GM12878 (cell line): ENCODE results near the gene CETP. TPM values are rescaled to one million over a fixed set of nuclear protein-coding genes. Genes with fewer than 3 reads are reported as not detected.
A peak's percentile ranks its signal among the peaks of the same experiment; 100 is the strongest.

Experiments used
- ATAC-seq: fragments of 200-7000 bp; cut with Tn5 transposase; 3 replicates; pipeline ENCODE4 v1.9.1; 2020; ENCODE audit warnings: mild to moderate bottlenecking, moderate library complexity
- BruUV-seq: library from RNA; stranded (reverse); fragments of 400-500 nt; replicated peaks from 2 replicates; lab custom pipeline; 2021; lab: Mats Ljungman, UMichigan
- CTCF ChIA-PET: fragments of 300-600 bp; sonication (Branson Sonifier 250); formaldehyde crosslinking; extraction: SDS; loops from one replicate; lab custom pipeline; 2021; ENCODE audit warnings: inconsistent platforms; lab: Yijun Ruan, JAX
- POLR2A ChIA-PET: fragments of 350-600 bp; formaldehyde crosslinking; extraction: SDS; loops from one replicate; lab custom pipeline; 2021; ENCODE audit warnings: inconsistent platforms; lab: Charles Lee
- RAD21 ChIA-PET: fragments of 300-600 bp; sonication (Branson Sonifier 250); formaldehyde crosslinking; loops from one replicate; lab custom pipeline; 2023; ENCODE audit warnings: antibody characterized with exemption; ENCODE audit not compliant: unreplicated experiment; lab: Charles Lee
- SMC1A ChIA-PET: fragments of 300-600 bp; sonication (Branson Sonifier 250); formaldehyde crosslinking; loops from one replicate; lab custom pipeline; 2023; ENCODE audit not compliant: unreplicated experiment, uncharacterized antibody; lab: Charles Lee
- DNase-seq: peaks from one replicate; pipeline ENCODE4 v3.0.0-alpha.2; 2011; ENCODE audit warnings: low read depth, low spot score
- FAIRE-seq: peaks from 3 replicates; lab custom pipeline; 2011; peaks lifted over from hg19 to GRCh38; lab: Jason Lieb, UNC
- H2AFZ ChIP-seq: 2 replicates; pipeline ENCODE4 v1.6.0; 2011; ENCODE audit warnings: low read depth, low read length, control low read depth; ENCODE audit not compliant: control insufficient read depth
- H3K27ac ChIP-seq: 2 replicates; pipeline ENCODE4 v1.5.1; 2011; ENCODE audit warnings: control low read depth; ENCODE audit not compliant: control insufficient read depth, insufficient read depth
- H3K27me3 ChIP-seq, 2 experiments: replicated peaks in 1 of 2; 2 replicates each; pipeline versions ENCODE4 v1.6.0 to v1.6.1; 2011; ENCODE audit warnings: low read length in 1 of 2; ENCODE audit not compliant: control insufficient read depth in 2 of 2, insufficient read depth in 2 of 2
- H3K36me3 ChIP-seq, 2 experiments: 2 replicates each; pipeline ENCODE4 v1.5.1; 2011; ENCODE audit warnings: low read length in 1 of 2; ENCODE audit not compliant: control insufficient read depth in 2 of 2, insufficient read depth in 2 of 2
- H3K4me1 ChIP-seq: 2 replicates; pipeline ENCODE4 v1.6.1; 2011; ENCODE audit warnings: mild to moderate bottlenecking, low read length, moderate library complexity, mixed read lengths; ENCODE audit not compliant: control insufficient read depth, insufficient read depth
- H3K4me2 ChIP-seq: 2 replicates; pipeline ENCODE4 v1.6.0; 2011; ENCODE audit warnings: control low read depth; ENCODE audit not compliant: control insufficient read depth, insufficient read depth
- H3K4me3 ChIP-seq: fragments of 200-600 bp; sonication (generic); 2 replicates; pipeline ENCODE4 v1.5.1; 2016
- H3K79me2 ChIP-seq: 2 replicates; pipeline ENCODE4 v1.6.0; 2011; ENCODE audit warnings: low read length; ENCODE audit not compliant: control insufficient read depth, insufficient read depth
- H3K9ac ChIP-seq: 2 replicates; pipeline ENCODE4 v1.8.0; 2011; ENCODE audit warnings: low read length, control low read depth, mixed read lengths; ENCODE audit not compliant: control insufficient read depth, insufficient read depth
- H3K9me3 ChIP-seq: replicated peaks from 3 replicates; pipeline ENCODE4 v1.5.1; 2011; ENCODE audit warnings: mild to moderate bottlenecking, low read length; ENCODE audit not compliant: control insufficient read depth, insufficient read depth
- H4K20me1 ChIP-seq: 2 replicates; pipeline ENCODE4 v1.6.0; 2011; ENCODE audit not compliant: control insufficient read depth, insufficient read depth
- ESRRA ChIP-seq: IDR thresholded peaks from 2 replicates; pipeline ENCODE4 v1.6.1; 2012; ENCODE audit warnings: mild to moderate bottlenecking, low read length, improper control_type of control experiment
- GATAD2B ChIP-seq: fragments of 450-650 bp; conservative IDR thresholded peaks from 2 replicates; pipeline ENCODE4 v1.6.1; 2017; ENCODE audit warnings: low read depth, mild to moderate bottlenecking, moderate library complexity
- IKZF1 ChIP-seq: fragments of 450-650 bp; conservative IDR thresholded peaks from 2 replicates; pipeline ENCODE4 v1.6.1; 2017; ENCODE audit warnings: antibody characterized with exemption, mild to moderate bottlenecking
- KDM1A ChIP-seq: fragments of 200-600 bp; sonication (generic); IDR thresholded peaks from 2 replicates; pipeline ENCODE4 v1.6.1; 2016; ENCODE audit warnings: borderline replicate concordance
- MLLT1 ChIP-seq: fragments of 450-650 bp; IDR thresholded peaks from 2 replicates; pipeline ENCODE4 v1.6.1; 2016; ENCODE audit warnings: mild to moderate bottlenecking
- NBN ChIP-seq: fragments of 450-650 bp; IDR thresholded peaks from 2 replicates; pipeline ENCODE4 v1.6.1; 2016
- RAD51 ChIP-seq: fragments of 450-650 bp; IDR thresholded peaks from 2 replicates; pipeline ENCODE4 v1.6.1; 2016; ENCODE audit warnings: moderate library complexity, mild to moderate bottlenecking, inconsistent platforms
- RELB ChIP-seq: fragments of 450-650 bp; IDR thresholded peaks from 2 replicates; pipeline ENCODE4 v1.6.1; 2017; ENCODE audit warnings: low read depth, mild to moderate bottlenecking, moderate library complexity
- STAT1 ChIP-seq: fragments of 450-650 bp; conservative IDR thresholded peaks from 2 replicates; pipeline ENCODE4 v1.6.1; 2014; ENCODE audit warnings: antibody characterized with exemption, mild to moderate bottlenecking
- ZBTB33 ChIP-seq: fragments of 450-650 bp; IDR thresholded peaks from 2 replicates; pipeline ENCODE4 v1.6.1; 2017; ENCODE audit warnings: mild to moderate bottlenecking
- ZNF687 ChIP-seq: fragments of 450-650 bp; IDR thresholded peaks from 2 replicates; pipeline ENCODE4 v1.6.1; 2017; ENCODE audit warnings: mild to moderate bottlenecking, moderate library complexity
- ZZZ3 ChIP-seq: IDR thresholded peaks from 2 replicates; pipeline ENCODE4 v1.6.1; 2011; ENCODE audit warnings: low read depth; ENCODE audit not compliant: control insufficient read depth, insufficient read length
- WGBS: methylation state at CpG from one replicate; pipeline ENCODE4 v1.1.6; 2016; ENCODE audit warnings: low lambda C conversion rate; ENCODE audit not compliant: insufficient replicate concordance, insufficient coverage; ENCODE audit errors: missing lambda C conversion rate; 5-methylcytosine and 5-hydroxymethylcytosine counted together
- in situ Hi-C: fragments of 300-500 bp; cut with MboI; formaldehyde crosslinking; loops from 9 replicates; pipeline ENCODE4 v1.14.3; 2018; ENCODE audit warnings: mixed read lengths
- intact Hi-C: fragments of 100-400 bp; cut with micrococcal nuclease; formaldehyde crosslinking; loops from one replicate; pipeline ENCODE4 v1.14.2; 2022; ENCODE audit not compliant: unreplicated experiment
- polyA plus RNA-seq, 11 experiments: library from polyadenylated mRNA; depleted of rRNA in 4 of 11; unstranded in 6 of 11; stranded (reverse) in 5 of 11; fragments of >200 nt; fragmentation: Nextera tagmentation in 4 of 11; fragmentation: Illumina TruSeq in 1 of 11; extraction: Ambion mirVana in 4 of 11; extraction: Trizol in 1 of 11; gene quantifications; 1 replicate in 1 of 11; 2 replicates in 10 of 11; pipeline versions ENCODE4 v1.2.1 to v1.2.3, GENCODE V29; 2011 to 2016; ENCODE audit warnings: inconsistent platforms in 2 of 11, missing spikeins in 2 of 11, low read depth in 1 of 11
- total RNA-seq, 4 experiments: library from RNA; depleted of rRNA in 3 of 4; stranded (reverse); fragments of >200 nt in 3 of 4; fragmentation: Illumina TruSeq in 1 of 4; extraction: Trizol in 1 of 4; gene quantifications; 2 replicates each; pipeline versions ENCODE4 v1.2.1 to v1.2.3, GENCODE V29; 2013 to 2021

CETP gene
- total and polyA plus RNA-seq, 10 of the 15 experiments (the other 5 are each of a cell fraction or from before 2014, with no cell fraction given): 1.2 to 6.4 (median 2.1) TPM

GRCh38 chr16:56984639-56985038, 22.9 kb downstream of the CETP start (continued):
- 0 out of 2 replicates have a peak, but pooled peaks have one; percentile 21 for TF ChIP-seq RELB
- TF ChIP-seq KDM1A: no peak
- no peak; the same call in 1 of the 2 replicates for TF ChIP-seq IKZF1
- TF ChIP-seq, all 136 proteins: peak for 8

GRCh38 chr16:56985288-56985961, 23.7 kb downstream of the CETP start:
- intact Hi-C loops (no loop called here), in situ Hi-C loops (no loop called here)
- ChIA-PET RAD21 (interaction anchor here (5.0 to 22.4 kb wide), 5 partner anchors 16 to 60 kb away, joined by 35 to 473 read pairs (median 75); partner anchors contain the start of gene CETP), POLR2A (interaction anchor here (1.0 to 15.9 kb wide), 7 partner anchors 10 to 68 kb away, joined by 3 to 343 read pairs (median 68); no protein-coding TSS in a partner anchor), CTCF (interaction anchor here (0.6 to 19.4 kb wide), 9 partner anchors 7 to 199 kb away, joined by 3 to 420 read pairs (median 5); partner anchors contain the start of gene CETP), SMC1A (interaction anchor here (2.0 to 31.6 kb wide), 7 partner anchors 8 to 60 kb away, joined by 6 to 604 read pairs (median 60); partner anchors contain the start of gene CETP)
- ATAC-seq: no peak
- Histone ChIP-seq H3K27ac (peak overlapping the region; percentile 54), H3K79me2 (peaks cover 36% of the 10 kb centered on the region), H3K36me3 (no peaks in the 10 kb centered on the region), H3K27me3 (no peaks in the 10 kb centered on the region), H3K9ac (peak overlapping the region; percentile 18; the same call in 1 of the 2 replicates), H4K20me1 (no peaks in the 10 kb centered on the region), H3K4me2 (peak overlapping the region; percentile 51; the same call in 1 of the 2 replicates), H2AFZ (no peak overlapping the region), H3K4me3 (0 out of 2 replicates have a peak overlapping the region, but pooled peaks have one; percentile 79), H3K9me3 (no peaks in the 10 kb centered on the region), H3K4me1 (peaks cover 51% of the 10 kb centered on the region)
- DNase-seq: no peak
- BruUV-seq: no TSS peak
- no peak for FAIRE-seq
- WGBS: 83% methylated on average over 7 of the region's 7 CpGs
- 0 out of 2 replicates have a peak, but pooled peaks have one; percentile 24 for TF ChIP-seq NBN
- TF ChIP-seq STAT1: no peak
- peak; percentile 45; the same call in 1 of the 2 replicates for TF ChIP-seq MLLT1
- peak; percentile 77 for TF ChIP-seq ZNF687
- TF ChIP-seq ZBTB33: no peak
- TF ChIP-seq GATAD2B: no peak
- TF ChIP-seq ESRRA: no peak
- no peak for TF ChIP-seq ZZZ3
- TF ChIP-seq RAD51: no peak
